Liver (tissue), 9 donors: ENCODE measurements around the gene ARID4B. TPM values are rescaled to one million over a fixed set of nuclear protein-coding genes. Genes with fewer than 3 reads are reported as not detected.

Experiments
- DNase-seq: peaks from one replicate; pipeline ENCODE4 v3.0.0-alpha.2; 2017; ENCODE audit warnings: low spot score
- H3K27ac ChIP-seq, 2 donors: one replicate each; pipeline ENCODE4 v1.7.0; 2013; ENCODE audit warnings: inconsistent platforms in 2 of 2, low read length in 2 of 2, control low read depth in 1 of 2, low read depth in 1 of 2, mild to moderate bottlenecking in 1 of 2
- H3K27me3 ChIP-seq, 4 donors: one replicate each; pipeline versions ENCODE4 v1.6.1 to v1.7.0; 2013; ENCODE audit warnings: low read length in 3 of 4, inconsistent platforms in 1 of 4, mild to moderate bottlenecking in 1 of 4, moderate library complexity in 1 of 4; ENCODE audit not compliant: control insufficient read depth in 4 of 4, insufficient read depth in 4 of 4
- H3K36me3 ChIP-seq, 4 donors: one replicate each; pipeline versions ENCODE4 v1.6.1 to v1.7.0; 2013; ENCODE audit warnings: low read length in 3 of 4, mild to moderate bottlenecking in 3 of 4, low read depth in 1 of 4, moderate library complexity in 1 of 4; ENCODE audit not compliant: control insufficient read depth in 4 of 4, insufficient read depth in 3 of 4
- H3K4me1 ChIP-seq, 4 donors: one replicate each; pipeline versions ENCODE4 v1.6.1 to v1.7.0; 2013; ENCODE audit warnings: low read length in 3 of 4, mild to moderate bottlenecking in 3 of 4, moderate library complexity in 1 of 4; ENCODE audit not compliant: control insufficient read depth in 4 of 4, insufficient read depth in 4 of 4
- H3K4me3 ChIP-seq, 3 donors: one replicate each; pipeline versions ENCODE4 v1.6.1 to v1.7.0; 2013; ENCODE audit warnings: low read length in 3 of 3, control low read depth in 1 of 3, low read depth in 1 of 3, mild to moderate bottlenecking in 1 of 3
- H3K9ac ChIP-seq, 2 donors: one replicate each; pipeline ENCODE4 v1.7.0; 2013; ENCODE audit warnings: low read length in 2 of 2, mild to moderate bottlenecking in 2 of 2, moderate library complexity in 2 of 2, control low read depth in 1 of 2, low read depth in 1 of 2
- H3K9me3 ChIP-seq, 4 donors: one replicate each; pipeline versions ENCODE4 v1.6.1 to v1.7.0; 2013; ENCODE audit warnings: low read length in 3 of 4; ENCODE audit not compliant: control insufficient read depth in 4 of 4
- ATF3 ChIP-seq: IDR thresholded peaks from 2 replicates; pipeline ENCODE4 v1.6.1; 2016; ENCODE audit warnings: antibody characterized with exemption
- CTCF ChIP-seq: fragments of 150-350 bp; IDR thresholded peaks from 2 replicates; pipeline ENCODE4 v1.5.1; 2017; ENCODE audit warnings: improper control_type of control experiment, low read depth, low read length; ENCODE audit not compliant: missing input control
- EGR1 ChIP-seq, 2 donors: IDR thresholded peaks; 2 replicates each; pipeline ENCODE4 v1.6.1; 2016 to 2018; ENCODE audit warnings: antibody characterized with exemption in 2 of 2, low read depth in 2 of 2
- FOXA1 ChIP-seq: IDR thresholded peaks from 2 replicates; pipeline ENCODE4 v1.6.1; 2016; ENCODE audit warnings: antibody characterized with exemption
- FOXA2 ChIP-seq: IDR thresholded peaks from 2 replicates; pipeline ENCODE4 v1.6.1; 2016; ENCODE audit warnings: antibody characterized with exemption
- GABPA ChIP-seq, 2 donors: IDR thresholded peaks in 1 of 2; conservative IDR thresholded peaks in 1 of 2; 2 replicates each; pipeline ENCODE4 v1.6.1; 2016; ENCODE audit warnings: antibody characterized with exemption in 2 of 2, mild to moderate bottlenecking in 1 of 2, moderate library complexity in 1 of 2
- HNF4A ChIP-seq, 2 donors: conservative IDR thresholded peaks; 2 replicates each; pipeline ENCODE4 v1.6.1; 2016; ENCODE audit warnings: antibody characterized with exemption in 2 of 2, mild to moderate bottlenecking in 2 of 2
- HNF4G ChIP-seq: IDR thresholded peaks from 2 replicates; pipeline ENCODE4 v1.6.1; 2016; ENCODE audit warnings: antibody characterized with exemption
- JUND ChIP-seq, 2 donors: IDR thresholded peaks; 2 replicates each; pipeline ENCODE4 v1.6.1; 2016; ENCODE audit warnings: antibody characterized with exemption in 2 of 2
- MAX ChIP-seq: IDR thresholded peaks from 2 replicates; pipeline ENCODE4 v1.6.1; 2016; ENCODE audit warnings: antibody characterized with exemption
- NR2F2 ChIP-seq: IDR thresholded peaks from 2 replicates; pipeline ENCODE4 v1.6.1; 2016; ENCODE audit warnings: antibody characterized with exemption
- RAD21 ChIP-seq, 2 donors: IDR thresholded peaks; 2 replicates each; pipeline ENCODE4 v1.6.1; 2016; ENCODE audit warnings: antibody characterized with exemption in 2 of 2, mild to moderate bottlenecking in 2 of 2
- REST ChIP-seq: IDR thresholded peaks from 2 replicates; pipeline ENCODE4 v1.6.1; 2016; ENCODE audit warnings: antibody characterized with exemption, mild to moderate bottlenecking
- RXRA ChIP-seq, 2 donors: IDR thresholded peaks; 2 replicates each; pipeline ENCODE4 v1.6.1; 2017 to 2018; ENCODE audit warnings: antibody characterized with exemption in 2 of 2, mild to moderate bottlenecking in 1 of 2
- SP1 ChIP-seq: IDR thresholded peaks from 2 replicates; pipeline ENCODE4 v1.6.1; 2018; ENCODE audit warnings: antibody characterized with exemption, mild to moderate bottlenecking
- TAF1 ChIP-seq: conservative IDR thresholded peaks from 2 replicates; pipeline ENCODE4 v1.6.1; 2016; ENCODE audit warnings: antibody characterized with exemption, mild to moderate bottlenecking
- YY1 ChIP-seq: IDR thresholded peaks from 2 replicates; pipeline ENCODE4 v1.6.1; 2016; ENCODE audit warnings: antibody characterized with exemption, mild to moderate bottlenecking
- ZBTB33 ChIP-seq: IDR thresholded peaks from 2 replicates; pipeline ENCODE4 v1.6.1; 2016; ENCODE audit warnings: antibody characterized with exemption
- WGBS: extraction: QIAGEN DNeasy Blood & Tissue Kit; methylation state at CpG from one replicate; pipeline ENCODE4 v1.1.7; 2013; 5-methylcytosine and 5-hydroxymethylcytosine counted together
- polyA plus RNA-seq, 2 donors: library from polyadenylated mRNA; stranded (reverse) in 1 of 2; unstranded in 1 of 2; fragments of 200-250 nt in 1 of 2; fragments of >200 nt in 1 of 2; fragmentation: Nextera tagmentation in 1 of 2; extraction: Ambion mirVana in 1 of 2; gene quantifications; one replicate each; pipeline versions ENCODE4 v1.2.1 to v1.2.3, GENCODE V29; 2013 to 2015
- total RNA-seq, 2 donors: library from RNA; depleted of rRNA; stranded (reverse); fragments of >200 nt; gene quantifications; one replicate each; pipeline ENCODE4 v1.2.3, GENCODE V29; 2014
- donor health status: healthy.
- donor health status: healthy.
- donor health status: healthy.
- donor health status: healthy.
- donor health status: healthy.

Gene ARID4B
- total and polyA plus RNA-seq, 4 donors = 4.2 to 27.3 (median 21.3) TPM

GRCh38 chr1:235266325-235266724 lies 61.7 kb downstream of the ARID4B start:
- 44% methylated on average over 1 of the region's 1 CpG for WGBS
- Histone ChIP-seq H3K4me1 (peaks cover 0 to 10% (median 2%) of the 10 kb centered on the region in 4 donors), H3K27ac (no peak overlapping the region), H3K27me3 (no peaks in the 10 kb centered on the region), H3K9me3 (no peaks in the 10 kb centered on the region), H3K36me3 (no peaks in the 10 kb centered on the region), H3K9ac (no peak overlapping the region), H3K4me3 (no peak overlapping the region)
- no peak for DNase-seq
- no peak for TF ChIP-seq JUND (IDR thresholded peaks at IDR 0.05)
- TF ChIP-seq CTCF = no peak
- no peak for TF ChIP-seq EGR1 (IDR thresholded peaks at IDR 0.05; ENCODE audit: low read depth in 2 of 2)
- TF ChIP-seq MAX = no peak
- no peak for TF ChIP-seq HNF4G

- Histone ChIP-seq H3K27me3 (no peaks in the 10 kb centered on the region), H3K9ac (no peak overlapping the region), H3K9me3 (no peaks in the 10 kb centered on the region), H3K27ac (no peak overlapping the region), H3K4me3 (no peak overlapping the region), H3K36me3 (no peaks in the 10 kb centered on the region), H3K4me1 (peaks cover 0 to 8% (median 4%) of the 10 kb centered on the region in 4 donors)
- WGBS = 77% methylated on average over 3 of the region's 3 CpGs
- TF ChIP-seq GABPA (IDR thresholded peaks at IDR 0.05 in 1 of 2, conservative IDR thresholded peaks at IDR 0.05 in 1 of 2) (no peak), HNF4G (no peak), CTCF (no peak), FOXA1 (no peak), RXRA (IDR thresholded peaks at IDR 0.05) (no peak), TAF1 (no peak), MAX (no peak), ATF3 (no peak), RAD21 (IDR thresholded peaks at IDR 0.05) (no peak), EGR1 (IDR thresholded peaks at IDR 0.05; ENCODE audit: low read depth in 2 of 2) (no peak), FOXA2 (no peak), ZBTB33 (no peak), YY1 (no peak), NR2F2 (no peak), JUND (IDR thresholded peaks at IDR 0.05) (no peak), SP1 (no peak), REST (no peak), HNF4A (conservative IDR thresholded peaks at IDR 0.05) (no peak)
- no peak for DNase-seq
Measured at GRCh38 chr1:235265900-235266299, 62.1 kb downstream of the ARID4B start.
